GM21390 (cell line): Measurements from ENCODE around the gene GMDS.
A peak's percentile ranks its signal among the peaks of the same experiment; 100 is the strongest.
"Not testable (repeated sequence)": the region's sequence is repeated elsewhere in the genome, so short reads cannot be mapped to it uniquely, and the experiment has no call there.

Experiments used
- ATAC-seq: cut with Tn5 transposase; IDR thresholded peaks from one replicate; pipeline ENCODE4 v1.9.1; 2021; ENCODE audit not compliant: unreplicated experiment

GMDS gene

GRCh38 chr6:1761477-1761877 is 483.9 kb downstream of the GMDS start:
- no peak for ATAC-seq

GRCh38 chr6:1760876-1761275 is 484.5 kb downstream of the GMDS start:
- no peak for ATAC-seq

DNA sequence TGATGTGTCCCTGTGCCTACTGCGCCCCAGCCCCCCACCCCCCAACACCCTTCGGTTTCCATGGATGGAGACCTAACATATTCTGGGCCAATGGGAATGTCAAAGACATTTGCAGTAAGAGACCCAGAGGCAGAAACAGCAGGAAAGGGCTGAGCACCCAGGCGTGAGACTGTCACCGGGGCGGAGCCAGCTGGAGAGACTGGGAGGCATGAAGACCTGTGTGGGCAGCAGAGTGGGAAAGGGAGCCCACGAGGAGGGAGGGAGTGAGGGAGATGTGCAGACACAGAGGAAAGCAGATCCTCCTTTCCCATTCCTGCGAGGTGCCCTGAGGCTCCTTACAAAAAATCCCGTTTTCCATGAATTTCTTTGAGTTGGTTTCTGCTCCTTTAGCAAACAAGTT is 485.5 kb downstream of the GMDS start:
- ATAC-seq, result no peak

DNA sequence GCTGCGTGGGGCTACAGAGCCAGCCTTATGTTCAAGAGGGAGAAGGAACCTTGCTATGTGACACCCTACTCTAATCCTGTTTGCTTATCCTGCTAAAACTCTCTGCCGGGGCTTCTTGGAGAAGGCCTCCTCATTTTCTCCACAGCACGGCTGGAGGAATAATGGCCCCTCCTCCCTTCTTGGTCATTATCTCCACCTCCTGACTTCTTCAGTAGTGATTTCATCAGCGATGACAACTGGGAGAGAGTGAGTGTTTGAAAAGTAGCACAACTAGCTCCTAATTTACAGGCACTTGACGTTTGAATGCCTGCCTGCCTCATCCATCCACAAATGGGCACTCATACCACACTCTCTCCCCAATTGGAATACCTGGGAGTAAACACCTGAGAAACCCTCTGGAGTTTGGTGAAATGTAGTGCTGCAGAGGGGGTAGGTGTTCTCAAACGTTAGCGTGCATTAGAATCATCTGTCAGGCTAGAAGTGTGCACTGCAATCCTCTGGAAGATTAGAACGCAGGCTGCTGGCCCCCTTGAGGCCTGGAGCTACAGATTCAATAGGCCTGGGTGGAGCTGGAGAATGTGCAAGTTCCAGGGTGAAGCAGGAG is 487.2 kb downstream of the GMDS start:
- ATAC-seq, result no peak

GRCh38 chr6:1757131-1757530 is 488.3 kb downstream of the GMDS start:
- ATAC-seq, result no peak

- ATAC-seq, result no peak
Measured at GRCh38 chr6:1756472-1757129, 488.8 kb downstream of the GMDS start.

GRCh38 chr6:1751063-1751462 is 494.3 kb downstream of the GMDS start:
- ATAC-seq, result not testable (repeated sequence)

DNA sequence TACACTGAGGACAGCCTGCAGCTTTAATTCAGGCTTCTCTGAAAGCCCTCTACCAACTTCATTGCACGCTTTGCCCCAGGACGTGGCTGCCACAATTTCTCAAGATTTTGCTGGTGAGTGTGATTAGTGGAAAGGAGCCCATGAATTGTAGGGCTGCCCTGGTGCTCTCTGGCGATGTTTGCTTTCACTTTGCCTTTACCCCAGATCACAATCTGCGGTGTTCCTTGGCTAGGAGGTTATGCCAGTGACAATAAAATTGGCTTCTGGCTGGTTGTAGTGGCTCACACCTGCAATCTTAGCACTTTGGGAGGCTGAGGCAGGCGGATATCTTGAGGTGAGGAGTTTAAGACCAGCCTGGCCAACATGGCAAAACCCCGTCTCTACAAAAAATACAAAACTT is 496.4 kb downstream of the GMDS start:
- no peak for ATAC-seq

DNA sequence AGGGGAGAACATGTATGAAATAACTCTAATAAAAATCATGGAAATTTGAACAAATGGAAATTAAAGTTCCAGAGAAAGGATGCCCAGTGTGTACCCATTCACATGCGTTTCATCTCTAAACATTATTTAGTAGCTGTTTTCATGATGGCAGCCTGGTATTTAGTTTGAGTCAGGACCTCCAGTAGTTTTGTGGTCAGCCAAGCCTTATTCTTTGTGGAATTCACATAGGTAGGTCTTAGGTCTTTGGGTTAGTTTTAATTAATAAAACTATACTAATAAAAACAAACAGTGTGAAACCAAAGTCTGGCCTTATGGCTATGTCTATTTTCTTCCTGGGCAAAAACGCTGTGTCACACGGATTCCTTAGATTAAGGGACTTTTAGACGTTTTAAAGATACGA is 497.9 kb downstream of the GMDS start:
- ATAC-seq, result no peak

DNA sequence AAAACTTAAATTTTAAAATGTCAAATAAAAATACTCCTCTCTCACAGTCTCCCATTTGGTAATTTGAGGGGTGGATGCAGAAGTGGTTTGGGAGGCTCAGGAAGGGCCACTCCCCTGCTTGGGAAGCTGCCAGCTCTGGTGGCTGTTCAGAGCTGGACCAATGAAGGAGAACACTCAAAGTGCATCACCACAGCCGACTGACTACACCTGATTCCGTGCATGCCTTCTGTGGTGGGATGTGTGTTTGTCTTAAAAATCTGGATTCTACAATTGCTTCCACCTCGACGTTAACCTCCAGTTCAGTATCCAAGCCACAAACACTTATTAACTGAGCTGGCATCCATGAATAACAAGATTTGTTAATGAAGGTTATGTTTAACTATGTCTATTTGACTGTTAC is 498.4 kb downstream of the GMDS start:
- no peak for ATAC-seq

- ATAC-seq, result no peak
Measured at GRCh38 chr6:1745814-1746213, 499.6 kb downstream of the GMDS start.

- no peak for ATAC-seq
Measured at GRCh38 chr6:1744543-1744942, 500.9 kb downstream of the GMDS start.

- peak; percentile 88 for ATAC-seq
Measured at GRCh38 chr6:1739680-1740079, 505.7 kb downstream of the GMDS start.

GRCh38 chr6:1739220-1739619 is 506.2 kb downstream of the GMDS start:
- ATAC-seq, result peak; percentile 43

DNA sequence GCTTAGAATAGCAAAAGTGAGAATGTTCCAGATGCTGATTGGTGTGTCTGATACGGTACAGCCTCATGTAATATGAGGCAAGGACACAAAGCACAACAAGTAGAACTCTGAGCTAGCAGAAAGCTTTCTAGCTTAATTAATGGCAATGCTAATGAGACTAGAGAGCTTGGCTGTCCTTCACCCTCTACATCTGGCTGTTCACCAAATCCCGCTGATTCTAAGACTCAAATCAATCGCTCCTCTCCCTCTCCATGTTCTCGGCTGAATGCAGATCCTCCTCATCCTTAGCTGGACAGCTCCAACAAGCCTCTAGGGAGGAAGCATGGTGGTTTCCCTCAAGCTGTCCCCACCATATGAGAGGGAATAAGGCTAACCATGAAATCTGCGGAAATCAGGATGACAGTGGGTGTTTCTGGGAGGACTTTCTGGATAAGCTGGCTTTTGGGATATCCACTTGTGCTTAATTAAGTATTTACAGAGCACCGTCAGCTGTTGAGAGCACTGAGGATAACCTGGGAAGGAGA is 506.8 kb downstream of the GMDS start:
- no peak for ATAC-seq

DNA sequence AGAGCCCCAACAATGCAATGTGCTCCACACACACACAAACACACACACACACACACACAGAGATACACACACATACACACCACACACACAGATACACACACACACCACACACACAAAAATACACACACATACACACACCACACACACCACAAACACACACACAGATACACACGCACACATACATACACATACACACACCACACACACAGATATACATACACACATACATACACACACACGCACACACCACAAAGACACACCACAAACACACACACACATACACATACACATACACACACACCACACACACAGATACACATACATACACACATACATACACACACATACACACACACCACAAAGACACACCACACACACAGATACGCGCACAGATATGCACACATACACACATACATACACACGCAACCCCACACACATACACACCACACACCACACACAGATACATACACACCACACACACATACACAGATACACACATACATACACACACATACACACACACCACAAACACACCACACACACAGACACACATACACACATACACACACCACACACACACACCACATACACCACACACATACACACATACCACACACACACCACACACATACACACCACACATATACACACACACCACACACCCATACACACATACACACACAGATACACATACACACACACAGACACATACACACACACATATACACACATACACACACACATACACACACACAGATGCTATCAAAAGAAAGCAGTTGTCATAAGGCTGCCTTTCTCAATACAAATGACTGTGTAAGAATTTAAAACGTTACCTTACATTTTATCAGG is 507.7 kb downstream of the GMDS start:
- ATAC-seq, result no peak

DNA sequence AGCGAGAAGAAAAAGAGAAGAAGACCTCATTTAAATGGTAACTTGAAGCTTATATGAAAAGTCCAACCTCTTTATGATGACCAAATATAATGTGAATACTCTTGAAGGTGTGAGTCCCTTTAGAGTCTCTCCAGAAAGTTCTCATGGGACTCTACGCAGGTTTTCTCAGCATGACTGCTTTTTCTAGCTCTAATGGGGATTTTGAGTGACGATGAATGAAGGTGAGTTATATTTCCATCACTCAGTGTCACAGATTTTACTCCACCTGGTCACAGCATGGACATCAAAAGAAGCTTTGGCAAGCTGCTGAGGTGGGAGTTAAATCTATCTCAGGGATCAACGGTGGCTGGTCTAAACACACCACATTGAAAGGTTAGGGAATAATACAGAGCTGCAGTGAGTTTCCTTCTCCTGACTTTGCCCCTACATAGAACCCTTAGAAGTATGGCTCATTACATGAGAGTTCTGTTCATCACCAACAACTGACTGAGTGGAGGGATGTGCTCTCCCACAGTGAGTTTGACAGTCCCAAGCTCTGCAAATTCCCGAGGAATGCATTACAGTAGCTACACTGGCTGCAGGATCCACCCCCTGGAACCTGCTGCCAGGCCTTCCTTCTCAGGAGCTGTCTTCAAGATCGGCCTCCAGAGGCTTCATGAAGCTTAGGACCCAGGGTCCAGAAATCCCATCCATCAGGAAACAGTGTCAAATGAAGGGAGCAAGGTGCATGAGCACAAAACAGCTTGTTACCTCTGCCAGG is 508.9 kb downstream of the GMDS start:
- ATAC-seq, result no peak

GRCh38 chr6:1735239-1735803 is 510.1 kb downstream of the GMDS start:
- ATAC-seq, result no peak

GRCh38 chr6:1730882-1731281 is 514.5 kb downstream of the GMDS start:
- ATAC-seq, result no peak

GRCh38 chr6:1729750-1730140 is 515.7 kb downstream of the GMDS start:
- no peak for ATAC-seq
